Fibroblast of lung (primary cell): Measurements from ENCODE around the gene NUP62. TPM values are rescaled to one million over a fixed set of nuclear protein-coding genes. Genes with fewer than 3 reads are reported as not detected.

Source experiments
- DNase-seq, 2 donors: peaks; one replicate each; pipeline versions ENCODE4 v3.0.0 to v3.0.0-alpha.2; 2010; ENCODE audit warnings: low read depth in 2 of 2
- H2AFZ ChIP-seq: 2 replicates; pipeline ENCODE4 v1.5.1; 2012; ENCODE audit warnings: low read length, control low read depth, inconsistent platforms
- H3K27ac ChIP-seq: 2 replicates; pipeline ENCODE4 v1.5.1; 2011; ENCODE audit warnings: low read length, control low read depth; ENCODE audit not compliant: insufficient read depth
- H3K27me3 ChIP-seq: 2 replicates; pipeline ENCODE4 v1.5.1; 2011; ENCODE audit warnings: mild to moderate bottlenecking, low read length; ENCODE audit not compliant: control insufficient read depth, insufficient read depth
- H3K36me3 ChIP-seq: 2 replicates; pipeline ENCODE4 v1.5.1; 2011; ENCODE audit warnings: low read length; ENCODE audit not compliant: control insufficient read depth, insufficient read depth
- H3K4me1 ChIP-seq: 2 replicates; pipeline ENCODE4 v1.5.1; 2011; ENCODE audit warnings: low read length; ENCODE audit not compliant: control insufficient read depth, insufficient read depth; ENCODE audit errors: extremely low read depth
- H3K4me2 ChIP-seq: 2 replicates; pipeline ENCODE4 v1.5.1; 2011; ENCODE audit warnings: low read length, control low read depth; ENCODE audit not compliant: insufficient read depth; ENCODE audit errors: extremely low read depth
- H3K4me3 ChIP-seq, 4 experiments: fragments of 200-600 bp in 1 of 4; sonication (generic) in 1 of 4; replicated peaks in 1 of 4; 2 replicates each; pipeline ENCODE4 v1.5.1; 2011 to 2016; ENCODE audit warnings: low read length in 4 of 4, low read depth in 3 of 4, mild to moderate bottlenecking in 3 of 4, control low read depth in 2 of 4, inconsistent platforms in 1 of 4, mixed read lengths in 1 of 4; ENCODE audit not compliant: insufficient read depth in 1 of 4; ENCODE audit errors: control extremely low read depth in 1 of 4
- H3K79me2 ChIP-seq: 2 replicates; pipeline ENCODE4 v1.5.1; 2012; ENCODE audit warnings: mild to moderate bottlenecking, low read length, inconsistent platforms; ENCODE audit not compliant: control insufficient read depth, insufficient read depth
- H3K9ac ChIP-seq: 2 replicates; pipeline ENCODE4 v1.5.1; 2011; ENCODE audit warnings: mild to moderate bottlenecking, low read length, control low read depth; ENCODE audit not compliant: insufficient read depth
- H3K9me3 ChIP-seq: 2 replicates; pipeline ENCODE4 v1.5.1; 2012; ENCODE audit warnings: low read depth, low read length; ENCODE audit not compliant: control insufficient read depth, insufficient read depth
- H4K20me1 ChIP-seq: 2 replicates; pipeline ENCODE4 v1.5.1; 2011; ENCODE audit warnings: low read length; ENCODE audit not compliant: control insufficient read depth, insufficient read depth; ENCODE audit errors: extremely low read depth
- CTCF ChIP-seq, 2 donors: IDR thresholded peaks in 1 of 2; conservative IDR thresholded peaks in 1 of 2; 1 replicate in 1 of 2; 2 replicates in 1 of 2; pipeline ENCODE4 v1.5.1; 2011 to 2012; ENCODE audit warnings: low read length in 2 of 2, control low read depth in 1 of 2, inconsistent platforms in 1 of 2, low read depth in 1 of 2, mild to moderate bottlenecking in 1 of 2
- EZH2 ChIP-seq: IDR thresholded peaks from 2 replicates; pipeline ENCODE4 v1.5.1; 2012; ENCODE audit warnings: low read length, control low read depth, mild to moderate bottlenecking; ENCODE audit errors: missing control alignments
- polyA plus RNA-seq, 2 donors: library from polyadenylated mRNA; depleted of rRNA in 1 of 2; stranded (reverse) in 1 of 2; unstranded in 1 of 2; fragments of >200 nt; gene quantifications; 2 replicates each; pipeline ENCODE4 v1.2.1, GENCODE V29; 2011 to 2012; ENCODE audit warnings: missing spikeins in 1 of 2
- total RNA-seq: library from RNA; depleted of rRNA; stranded (reverse); fragments of >200 nt; gene quantifications from 2 replicates; pipeline ENCODE4 v1.2.1, GENCODE V29; 2014

The NUP62 gene
- total and polyA plus RNA-seq, 2 donors (not counting 1 experiment from before 2014, with no cell fraction given): 8.9 to 20.8 TPM

DNA sequence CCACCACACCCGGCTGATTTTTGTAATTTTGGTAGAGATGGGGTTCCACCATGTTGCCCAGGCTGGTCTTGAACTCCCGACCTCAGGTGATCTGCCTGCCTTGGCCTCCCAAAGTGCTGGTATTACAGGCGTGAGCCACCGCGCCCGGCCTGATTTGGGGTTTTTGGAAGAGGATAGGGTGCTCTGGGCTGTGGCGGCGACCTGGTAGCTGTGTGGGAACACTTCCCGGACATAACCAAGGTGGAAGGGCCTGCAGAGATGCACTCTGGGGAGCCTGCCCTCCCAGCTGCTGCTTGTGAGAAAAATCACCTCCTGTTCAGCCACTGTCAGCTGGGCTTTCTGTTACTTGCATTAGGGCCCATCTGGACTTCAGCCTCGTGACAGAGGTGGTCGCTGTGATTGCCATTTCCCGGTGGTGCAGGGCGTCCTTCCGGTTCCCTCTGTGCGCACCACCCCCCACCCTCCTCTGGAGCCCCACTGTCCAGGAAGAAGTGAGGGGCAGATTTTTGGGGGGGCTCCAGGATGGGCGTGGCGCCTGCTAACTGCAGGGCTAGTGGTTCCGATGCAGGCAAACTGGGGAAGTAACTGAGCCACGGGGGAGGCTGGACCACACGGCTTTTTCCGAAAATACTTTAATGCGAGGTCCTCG, 40.1 kb downstream of the NUP62 start:
- Histone ChIP-seq H3K79me2 (no peaks in the 10 kb centered on the region), H2AFZ (no peak overlapping the region), H3K9me3 (no peaks in the 10 kb centered on the region), H3K9ac (no peak overlapping the region), H3K36me3 (peaks cover 7% of the 10 kb centered on the region), H4K20me1 (no peaks in the 10 kb centered on the region), H3K27me3 (no peaks in the 10 kb centered on the region), H3K4me3 (no peak overlapping the region), H3K4me2 (no peak overlapping the region), H3K27ac (no peak overlapping the region), H3K4me1 (peaks cover 3% of the 10 kb centered on the region)
- no peak for TF ChIP-seq CTCF (conservative IDR thresholded peaks at IDR 0.05 in 1 of 2, IDR thresholded peaks at IDR 0.05 in 1 of 2; ENCODE audit: low read depth in 1 of 2, low read length in 2 of 2)
- no peak for TF ChIP-seq EZH2
- DNase-seq: no peak

GRCh38 chr19:49888510-49888824, 40.8 kb downstream of the NUP62 start:
- Histone ChIP-seq H3K9me3 (no peaks in the 10 kb centered on the region), H3K9ac (no peak overlapping the region), H3K27me3 (no peaks in the 10 kb centered on the region), H3K36me3 (peaks cover 12% of the 10 kb centered on the region), H3K4me2 (no peak overlapping the region), H2AFZ (no peak overlapping the region), H3K27ac (no peak overlapping the region), H4K20me1 (no peaks in the 10 kb centered on the region), H3K79me2 (no peaks in the 10 kb centered on the region), H3K4me1 (peaks cover 3% of the 10 kb centered on the region), H3K4me3 (no peak overlapping the region)
- TF ChIP-seq CTCF (conservative IDR thresholded peaks at IDR 0.05 in 1 of 2, IDR thresholded peaks at IDR 0.05 in 1 of 2; ENCODE audit: low read depth in 1 of 2, low read length in 2 of 2) (no peak), EZH2 (no peak)
- DNase-seq: no peak

DNA sequence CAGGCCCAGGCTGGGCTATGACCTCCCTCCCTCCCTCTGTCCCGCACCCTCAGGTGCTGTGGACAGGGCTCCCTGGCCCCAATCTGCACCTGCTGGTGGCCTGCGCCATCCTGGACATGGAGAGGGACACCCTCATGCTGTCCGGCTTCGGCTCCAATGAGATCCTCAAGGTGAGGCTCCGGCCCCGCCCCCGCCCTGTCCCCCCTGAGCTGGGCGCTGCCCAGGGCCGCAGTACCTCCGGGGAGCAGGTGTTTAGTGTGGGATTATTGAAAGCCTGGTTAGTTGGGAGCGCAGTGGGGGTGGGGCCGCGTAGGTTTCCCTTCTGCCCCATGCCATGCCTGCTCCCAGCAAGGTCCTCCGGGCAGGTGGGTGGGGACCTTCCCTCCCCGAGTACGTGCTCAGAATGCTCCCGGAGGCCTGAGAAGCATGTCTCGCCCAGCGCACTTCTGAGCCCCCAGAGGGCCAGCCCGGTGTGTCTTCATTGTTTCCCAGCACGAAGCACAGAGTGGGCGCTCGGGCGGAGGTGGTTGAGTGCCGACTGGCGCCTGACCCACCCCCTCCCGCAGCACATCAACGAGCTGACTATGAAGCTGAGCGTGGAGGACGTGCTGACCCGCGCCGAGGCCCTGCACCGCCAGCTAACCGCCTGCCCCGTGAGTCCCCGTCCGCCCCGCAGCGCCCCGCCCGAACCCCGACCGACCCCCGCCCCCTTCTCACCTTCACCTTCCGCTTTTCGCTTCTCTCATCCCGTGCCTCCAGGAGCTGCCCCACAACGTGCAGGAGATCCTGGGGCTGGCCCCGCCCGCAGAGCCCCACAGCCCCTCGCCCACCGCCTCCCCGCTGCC, 41.4 kb downstream of the NUP62 start:
- Histone ChIP-seq H3K9me3 (no peaks in the 10 kb centered on the region), H3K9ac (no peak overlapping the region), H3K4me1 (peaks cover 3% of the 10 kb centered on the region), H3K27me3 (no peaks in the 10 kb centered on the region), H3K79me2 (no peaks in the 10 kb centered on the region), H3K4me2 (no peak overlapping the region), H3K4me3 (no peak overlapping the region), H3K36me3 (peaks cover 18% of the 10 kb centered on the region), H4K20me1 (no peaks in the 10 kb centered on the region), H3K27ac (no peak overlapping the region), H2AFZ (no peak overlapping the region)
- no peak for DNase-seq
- TF ChIP-seq CTCF (conservative IDR thresholded peaks at IDR 0.05 in 1 of 2, IDR thresholded peaks at IDR 0.05 in 1 of 2; ENCODE audit: low read depth in 1 of 2, low read length in 2 of 2) (no peak), EZH2 (no peak)
